Pancreas (tissue), 10 donors: ENCODE measurements around the gene SKP2. TPM values are rescaled to one million over a fixed set of nuclear protein-coding genes. Genes with fewer than 3 reads are reported as not detected.
A peak's percentile ranks its signal among the peaks of the same experiment; 100 is the strongest.

Experiments
- ATAC-seq, 4 donors: fragments of 200-7000 bp; cut with Tn5 transposase; one replicate each; pipeline versions ENCODE4 v1.8.0 to v1.9.1; 2020; ENCODE audit warnings: mild to moderate bottlenecking in 4 of 4, moderate library complexity in 4 of 4
- DNase-seq, 6 donors: peaks; one replicate each; pipeline ENCODE4 v3.0.0-alpha.2; 2020
- FAIRE-seq: peaks from 2 replicates; lab custom pipeline; 2012; peaks lifted over from hg19 to GRCh38; lab: Jason Lieb, UNC
- H3K27ac ChIP-seq, 4 donors: fragments of 200-600 bp; sonication (generic); 1 replicate in 3 of 4; 2 replicates in 1 of 4; pipeline versions ENCODE4 v1.5.0 to v1.8.0; 2020
- H3K27me3 ChIP-seq, 4 donors: fragments of 200-600 bp; one replicate each; pipeline ENCODE4 v1.8.0; 2021
- H3K36me3 ChIP-seq, 3 donors: fragments of 200-600 bp; sonication (generic) in 1 of 3; one replicate each; pipeline versions ENCODE4 v1.5.0 to v1.8.0; 2020 to 2021
- H3K4me1 ChIP-seq, 3 donors: fragments of 200-600 bp; one replicate each; pipeline ENCODE4 v1.8.0; 2021
- H3K4me3 ChIP-seq, 4 donors: fragments of 200-600 bp; sonication (generic) in 2 of 4; one replicate each; pipeline versions ENCODE4 v1.5.0 to v1.8.0; 2020 to 2021
- H3K9me3 ChIP-seq, 4 donors: fragments of 200-600 bp; one replicate each; pipeline ENCODE4 v1.8.0; 2021
- CTCF ChIP-seq, 4 donors: fragments of 200-600 bp; sonication (generic) in 3 of 4; IDR thresholded peaks; one replicate each; pipeline versions ENCODE4 v1.5.0 to v1.8.0; 2021; ENCODE audit warnings: antibody characterized with exemption in 4 of 4
- WGBS, 2 donors: extraction: QIAGEN DNeasy Blood & Tissue Kit; methylation state at CpG; one replicate each; pipeline ENCODE4 v1.1.7; 2013; 5-methylcytosine and 5-hydroxymethylcytosine counted together
- intact Hi-C, 3 donors: fragments of 100-400 bp; cut with DNase I; formaldehyde crosslinking; loops; one replicate each; pipeline versions ENCODE4 v1.11.1 to v1.14.2; 2022
- polyA plus RNA-seq, 2 donors: library from polyadenylated mRNA; stranded (reverse); fragments of 200-250 nt; gene quantifications; one replicate each; pipeline ENCODE4 v1.2.3, GENCODE V29; 2013
- total RNA-seq, 6 donors: library from RNA; stranded (reverse); fragmentation: NEBNext Ultra II Directional in 4 of 6; extraction: Animal tissue kit (Norgen Biotek cat#: 25700) in 4 of 6; gene quantifications; one replicate each; pipeline versions ENCODE4 v1.2.1 to v1.2.4, GENCODE V29; 2021 to 2023
- donor health status: healthy with polysubstance abuse.
- donor health status: DM: no; HTN: no; CAD: no; lungs with moderate emphysema.
- donor health status: DM: no; HTN: no; CAD: no.
- donor health status: control.
- donor health status: control.
- donor health status: Bipolar disorder and iron deficiency.
- donor health status: DM: yes; HTN: yes; CAD: no.
- donor health status: DM: no; HTN: no; CAD: no.
- donor health status: DM: no; HTN: no; CAD: no.
- donor health status: DM: yes; HTN: yes; CAD: no.

SKP2 gene
- 1 to 10 TPM; 2.0 to 8.7 (median 5.0) TPM for total RNA-seq
- polyA plus RNA-seq: 1 to 10 TPM; 1.5 to 2.3 TPM

GRCh38 chr5:36151434-36152323 is at the start of gene SKP2, which contains the start of gene LMBRD2:
Gene SKP2, plus strand, starts transcription at chr5:36152111. Its CDS starts 152 bp downstream, at chr5:36152263.
Gene LMBRD2, minus strand, starts transcription at chr5:36151887. Its CDS starts 8,538 bp downstream, at chr5:36143349.
- Histone ChIP-seq H3K9me3 (no peaks in the 10 kb centered on the region), H3K4me3 (peak within 1 kb of the TSS; percentile 79 to 98 (median 88)), H3K27me3 (no peaks in the 10 kb centered on the region), H3K36me3 (no peaks in the 10 kb centered on the region), H3K4me1 (peaks cover 4 to 16% (median 8%) of the 10 kb centered on the region in 3 donors), H3K27ac (peak within 1 kb of the TSS; percentile 70 to 83 (median 79))
- intact Hi-C loops: no loop called here
- peak; percentile 79 for FAIRE-seq
- DNase-seq: peak; percentile 95 to 99 (median 96)
- TF ChIP-seq CTCF (IDR thresholded peaks at IDR 0.05): no peak
- ATAC-seq: peak; percentile 98 to 100 (median 99)
- 0% methylated on average over 81 of the region's 81 CpGs for WGBS, 2 donors

GRCh38 chr5:36105819-36106218 is 46.1 kb upstream of the SKP2 start:
- intact Hi-C loops: no loop called here
- Histone ChIP-seq H3K4me1 (no peaks in the 10 kb centered on the region), H3K9me3 (no peaks in the 10 kb centered on the region), H3K27ac (no peak overlapping the region), H3K4me3 (no peak overlapping the region), H3K36me3 (peaks cover 0 to 18% (median 0%) of the 10 kb centered on the region in 3 donors), H3K27me3 (no peaks in the 10 kb centered on the region)
- WGBS, 2 donors: 75 to 87% methylated on average over 2 of the region's 2 CpGs
- TF ChIP-seq CTCF (IDR thresholded peaks at IDR 0.05): no peak
- ATAC-seq (no peak), FAIRE-seq (no peak), DNase-seq (no peak)

GRCh38 chr5:36108758-36109460 is 43.0 kb upstream of the SKP2 start:
- peaks cover 0 to 11% (median 0%) of the 10 kb centered on the region in 3 donors for H3K36me3 ChIP-seq
- WGBS, 2 donors: 59 to 63% methylated on average over 3 of the region's 3 CpGs
- H3K4me3 ChIP-seq: no peak overlapping the region
- no peak for DNase-seq
- intact Hi-C loops: no loop called here
- FAIRE-seq: peak; percentile 57
- no peak overlapping the region for H3K27ac ChIP-seq
- no peaks in the 10 kb centered on the region for H3K27me3 ChIP-seq
- no peaks in the 10 kb centered on the region for H3K9me3 ChIP-seq
- no peaks in the 10 kb centered on the region for H3K4me1 ChIP-seq
- TF ChIP-seq CTCF (IDR thresholded peaks at IDR 0.05): no peak
- ATAC-seq: no peak

GRCh38 chr5:36111238-36111637 is 40.7 kb upstream of the SKP2 start:
- no peak for ATAC-seq
- Histone ChIP-seq H3K4me3 (no peak overlapping the region), H3K36me3 (peaks cover 0 to 7% (median 0%) of the 10 kb centered on the region in 3 donors), H3K27me3 (no peaks in the 10 kb centered on the region), H3K9me3 (no peaks in the 10 kb centered on the region), H3K27ac (no peak overlapping the region), H3K4me1 (no peaks in the 10 kb centered on the region)
- 87 to 91% methylated on average over 1 of the region's 1 CpG for WGBS, 2 donors
- TF ChIP-seq CTCF (IDR thresholded peaks at IDR 0.05): no peak
- no peak for FAIRE-seq
- no peak for DNase-seq
- intact Hi-C loops: no loop called here
